Daoy (cell line): ENCODE measurements around the gene CALM3. TPM values are rescaled to one million over a fixed set of nuclear protein-coding genes. Genes with fewer than 3 reads are reported as not detected.

Experiments
- DNase-seq: peaks from one replicate; pipeline ENCODE4 v3.0.0-alpha.2; 2015; ENCODE audit warnings: low read depth
- total RNA-seq: library from RNA; depleted of rRNA; stranded (reverse); fragments of >200 nt; shearing (Covaris generic); gene quantifications from 2 replicates; pipeline ENCODE4 v1.2.3, GENCODE V29; 2014

Gene CALM3
- total RNA-seq, 1 experiment from 2014 or later, result 137 TPM

- DNase-seq, result no peak
Observed at GRCh38 chr19:46599716-46600373, 1.3 kb upstream of the CALM3 start.

- DNase-seq, result peak; percentile 97
Observed at GRCh38 chr19:46600384-46601317, 479 bp upstream of the CALM3 start.

GRCh38 chr19:46602392-46603194, 1.5 kb downstream of the CALM3 start:
- no peak for DNase-seq

GRCh38 chr19:46603195-46603637, 2.1 kb downstream of the CALM3 start:
- no peak for DNase-seq

GRCh38 chr19:46603752-46604231, 2.7 kb downstream of the CALM3 start:
- DNase-seq, result no peak

- no peak for DNase-seq
Observed at GRCh38 chr19:46604781-46605355, 3.7 kb downstream of the CALM3 start.

- no peak for DNase-seq
Observed at GRCh38 chr19:46605356-46605821, 4.3 kb downstream of the CALM3 start.

GRCh38 chr19:46606019-46606418, 4.9 kb downstream of the CALM3 start:
- no peak for DNase-seq

- no peak for DNase-seq
Observed at GRCh38 chr19:46606681-46607447, 5.7 kb downstream of the CALM3 start.

- no peak for DNase-seq
Observed at GRCh38 chr19:46607448-46607841, 6.3 kb downstream of the CALM3 start.

- no peak for DNase-seq
Observed at GRCh38 chr19:46608178-46608577, 7.0 kb downstream of the CALM3 start.

- no peak for DNase-seq
Observed at GRCh38 chr19:46608581-46609345, 7.6 kb downstream of the CALM3 start.

- DNase-seq, result no peak
Observed at GRCh38 chr19:46609511-46610412, 8.6 kb downstream of the CALM3 start.

GRCh38 chr19:46610413-46610775, 9.3 kb downstream of the CALM3 start:
- no peak for DNase-seq

GRCh38 chr19:46610851-46611770, 10.0 kb downstream of the CALM3 start:
- DNase-seq, result no peak

- DNase-seq, result no peak
Observed at GRCh38 chr19:46611776-46612175, 10.6 kb downstream of the CALM3 start.

- no peak for DNase-seq
Observed at GRCh38 chr19:46613525-46613924, 12.4 kb downstream of the CALM3 start.
